ENCODE results near the gene BRD7.
A peak's percentile ranks its signal among the peaks of the same experiment; 100 is the strongest.

BRD7 gene

GRCh38 chr16:50301626-50302471 lies 66.9 kb downstream of the BRD7 start:
- no peak for DNase-seq

- no peak for DNase-seq
Observed at GRCh38 chr16:50300942-50301625, 67.7 kb downstream of the BRD7 start.

GRCh38 chr16:50299508-50300105 lies 69.2 kb downstream of the BRD7 start:
- DNase-seq = no peak

GRCh38 chr16:50298591-50299507 lies 69.9 kb downstream of the BRD7 start:
- no peak for DNase-seq

- DNase-seq = no peak
Observed at GRCh38 chr16:50298075-50298460, 70.7 kb downstream of the BRD7 start.

GRCh38 chr16:50297301-50298074 lies 71.3 kb downstream of the BRD7 start:
- peak; percentile 69 for DNase-seq

- no peak for DNase-seq
Observed at GRCh38 chr16:50296807-50297206, 72.0 kb downstream of the BRD7 start.

- no peak for DNase-seq
Observed at GRCh38 chr16:50295541-50296132, 73.2 kb downstream of the BRD7 start.

GRCh38 chr16:50294955-50295354 lies 73.8 kb downstream of the BRD7 start:
- DNase-seq = no peak

- DNase-seq = no peak
Observed at GRCh38 chr16:50293994-50294855, 74.6 kb downstream of the BRD7 start.

GRCh38 chr16:50293041-50293783 lies 75.6 kb downstream of the BRD7 start:
- no peak for DNase-seq

GRCh38 chr16:50292566-50292948 lies 76.2 kb downstream of the BRD7 start:
- no peak for DNase-seq

- DNase-seq = no peak
Observed at GRCh38 chr16:50291719-50292565, 76.8 kb downstream of the BRD7 start.

GRCh38 chr16:50290856-50291255 lies 77.9 kb downstream of the BRD7 start:
- DNase-seq = no peak

GRCh38 chr16:50289950-50290764 lies 78.6 kb downstream of the BRD7 start:
- no peak for DNase-seq

GRCh38 chr16:50288920-50289319 lies 79.9 kb downstream of the BRD7 start:
- DNase-seq = no peak

GRCh38 chr16:50288026-50288425 lies 80.8 kb downstream of the BRD7 start:
- no peak for DNase-seq

GRCh38 chr16:50286681-50287080 lies 82.1 kb downstream of the BRD7 start:
- no peak for DNase-seq
